K562 (cell line): Measurements from ENCODE around the gene MAP1A. TPM values are rescaled to one million over a fixed set of nuclear protein-coding genes. Genes with fewer than 3 reads are reported as not detected.

Experiments used
- ATF7 ChIP-seq: fragments of 450-650 bp; IDR thresholded peaks from 2 replicates; pipeline ENCODE4 v1.7.1; 2014; ENCODE audit warnings: mild to moderate bottlenecking, moderate library complexity
- BRF1 ChIP-seq: IDR thresholded peaks from 3 replicates; pipeline ENCODE4 v1.6.1; 2011; ENCODE audit warnings: borderline replicate concordance, mild to moderate bottlenecking; ENCODE audit not compliant: insufficient read length; ENCODE audit errors: extremely low read depth
- CEBPG ChIP-seq, 3 experiments: fragments of 200-800 bp in 1 of 3; sonication (Bioruptor generic) in 1 of 3; sonication (generic) in 1 of 3; formaldehyde crosslinking in 1 of 3; IDR thresholded peaks in 2 of 3; conservative IDR thresholded peaks in 1 of 3; 2 replicates each; pipeline versions ENCODE4 v1.6.1 to v1.8.0; 2016 to 2022; ENCODE audit warnings: missing compliant biosample characterization in 2 of 3, missing genetic modification characterization in 2 of 3, mild to moderate bottlenecking in 1 of 3, missing genetic modification reagents in 1 of 3
- CREB1 ChIP-seq, 2 experiments: sonication (generic) in 1 of 2; formaldehyde crosslinking in 1 of 2; IDR thresholded peaks; 2 replicates each; pipeline versions ENCODE4 v1.6.1 to v1.8.0; 2012 to 2022; ENCODE audit warnings: inconsistent platforms in 1 of 2, mild to moderate bottlenecking in 1 of 2, missing genetic modification reagents in 1 of 2, moderate library complexity in 1 of 2
- CTCFL ChIP-seq: IDR thresholded peaks from 2 replicates; pipeline ENCODE4 v1.6.1; 2011; ENCODE audit warnings: borderline replicate concordance, low read depth, mild to moderate bottlenecking, moderate library complexity, low read length; ENCODE audit not compliant: insufficient read depth, poor library complexity, severe bottlenecking
- DACH1 ChIP-seq: fragments of 450-650 bp; IDR thresholded peaks from 2 replicates; pipeline ENCODE4 v1.6.1; 2018; ENCODE audit not compliant: partially characterized antibody
- DMBX1 ChIP-seq: fragments of 250-450 bp; sonication (Bioruptor Pico); IDR thresholded peaks from 2 replicates; pipeline ENCODE4 v1.8.0; 2022; ENCODE audit warnings: inconsistent platforms, mild to moderate bottlenecking, moderate library complexity, borderline replicate concordance
- HLTF ChIP-seq: fragments of 450-650 bp; IDR thresholded peaks from 2 replicates; pipeline ENCODE4 v1.6.1; 2016
- IRF9 ChIP-seq: fragments of 450-650 bp; IDR thresholded peaks from 2 replicates; pipeline ENCODE4 v1.6.1; 2016; ENCODE audit warnings: missing biosample characterization, missing genetic modification characterization
- JUND ChIP-seq, 2 experiments: IDR thresholded peaks; 2 replicates in 1 of 2; 3 replicates in 1 of 2; pipeline ENCODE4 v1.6.1; 2011; ENCODE audit warnings: borderline replicate concordance in 2 of 2, low read depth in 2 of 2, low read length in 2 of 2, improper control_type of control experiment in 1 of 2, missing biosample characterization in 1 of 2, missing genetic modification characterization in 1 of 2, missing genetic modification reagents in 1 of 2
- MXI1 ChIP-seq: IDR thresholded peaks from 2 replicates; pipeline ENCODE4 v1.6.1; 2011; ENCODE audit warnings: low read depth, mild to moderate bottlenecking, improper control_type of control experiment, low read length
- RFX5 ChIP-seq: IDR thresholded peaks from 2 replicates; pipeline ENCODE4 v1.6.1; 2011; ENCODE audit warnings: low read depth, mild to moderate bottlenecking, improper control_type of control experiment, low read length
- SP1 ChIP-seq: sonication (generic); formaldehyde crosslinking; IDR thresholded peaks from 2 replicates; pipeline ENCODE4 v1.8.1; 2022; ENCODE audit warnings: mild to moderate bottlenecking, missing genetic modification reagents
- TFAM ChIP-seq: fragments of 250-450 bp; sonication (Bioruptor Pico); conservative IDR thresholded peaks from 2 replicates; pipeline ENCODE4 v1.5.0; 2021; ENCODE audit warnings: mild to moderate bottlenecking, moderate library complexity
- ZNF274 ChIP-seq: IDR thresholded peaks from 2 replicates; pipeline ENCODE4 v1.6.1; 2011; ENCODE audit warnings: low read depth, mild to moderate bottlenecking, low read length, moderate library complexity, borderline replicate concordance
- ZNF398 ChIP-seq: fragments of 250-450 bp; sonication (Bioruptor Pico); IDR thresholded peaks from 2 replicates; pipeline ENCODE4 v1.8.0; 2021; ENCODE audit warnings: moderate library complexity, mild to moderate bottlenecking, inconsistent platforms
- ZNF592 ChIP-seq: fragments of 450-650 bp; IDR thresholded peaks from 2 replicates; pipeline ENCODE4 v1.6.1; 2017; ENCODE audit warnings: antibody characterized with exemption, mild to moderate bottlenecking
- polyA plus RNA-seq, 8 experiments: library from polyadenylated mRNA; depleted of rRNA in 4 of 8; stranded (reverse) in 5 of 8; unstranded in 3 of 8; fragments of >200 nt; fragmentation: Nextera tagmentation in 2 of 8; fragmentation: Illumina TruSeq in 1 of 8; extraction: Ambion mirVana in 2 of 8; extraction: Trizol in 1 of 8; gene quantifications; 2 replicates each; pipeline versions ENCODE4 v1.2.1 to v1.2.3, GENCODE V29; 2011 to 2014; ENCODE audit warnings: inconsistent platforms in 1 of 8, missing spikeins in 1 of 8
- total RNA-seq, 7 experiments: library from RNA; depleted of rRNA in 6 of 7; stranded (reverse); fragments of >200 nt in 6 of 7; fragmentation: Illumina TruSeq in 2 of 7; extraction: Trizol in 2 of 7; gene quantifications; 2 replicates each; pipeline versions ENCODE4 v1.2.1 to v1.2.3, GENCODE V29; 2011 to 2021; ENCODE audit warnings: low replicate concordance in 1 of 7

The MAP1A gene
- total and polyA plus RNA-seq, 9 of the 15 experiments (the other 6 are each of a cell fraction or from before 2014, with no cell fraction given): 2.0 to 20.3 (median 7.3) TPM

- TF ChIP-seq CTCFL: no peak
- TF ChIP-seq ZNF592: 0 out of 2 replicates have a peak, but pooled peaks have one; percentile 31
- no peak for TF ChIP-seq DACH1
- TF ChIP-seq SP1: no peak
- no peak for TF ChIP-seq RFX5
- TF ChIP-seq MXI1: no peak
- TF ChIP-seq DMBX1 (CRISPR knock-in tag): no peak
- TF ChIP-seq BRF1: no peak
- TF ChIP-seq ZNF398: no peak
- no peak for TF ChIP-seq HLTF
- TF ChIP-seq CREB1 (IDR thresholded peaks at IDR 0.05): no peak
- no peak for TF ChIP-seq CREB1 (CRISPR knock-in tag; IDR thresholded peaks at IDR 0.05)
- peak; percentile 75; the same call in 1 of the 2 replicates for TF ChIP-seq JUND (IDR thresholded peaks at IDR 0.05; ENCODE audit: borderline replicate concordance, low read depth, low read length)
- TF ChIP-seq JUND (tag; IDR thresholded peaks at IDR 0.05; ENCODE audit: borderline replicate concordance, low read depth, low read length): peak; percentile 43; the same call in 1 of the 3 replicates
- TF ChIP-seq TFAM: no peak
- TF ChIP-seq ZNF274: no peak
- TF ChIP-seq ATF7: peak; percentile 79
- TF ChIP-seq CEBPG (CRISPR knock-in tag; IDR thresholded peaks at IDR 0.05): peak; percentile 94
- peak; percentile 99 to 100 for TF ChIP-seq CEBPG (tag; conservative IDR thresholded peaks at IDR 0.05 in 1 of 2, IDR thresholded peaks at IDR 0.05 in 1 of 2)
- TF ChIP-seq IRF9: peak; percentile 94
Measured at GRCh38 chr15:43541785-43542184, 24.4 kb downstream of the MAP1A start (continued).
